WTC11 (cell line): ENCODE measurements around the gene PRKACA. TPM values are rescaled to one million over a fixed set of nuclear protein-coding genes. Genes with fewer than 3 reads are reported as not detected.

Experiments used
- ATAC-seq: fragments of 200-7000 bp; cut with Tn5 transposase; 2 replicates; pipeline ENCODE4 v1.10.0; 2021; ENCODE audit warnings: mild to moderate bottlenecking, moderate library complexity
- CTCF ChIA-PET: fragments of 300-600 bp; sonication (Branson Sonifier 250); formaldehyde crosslinking; loops from one replicate; lab custom pipeline; 2021; ENCODE audit warnings: antibody characterized with exemption; lab: Charles Lee
- POLR2A ChIA-PET: fragments of 350-600 bp; sonication (Branson Sonifier 250); formaldehyde crosslinking; loops from one replicate; lab custom pipeline; 2021; ENCODE audit warnings: antibody characterized with exemption; lab: Charles Lee
- DNase-seq: peaks from one replicate; pipeline ENCODE4 v3.0.0; 2021; ENCODE audit warnings: low spot score
- H3K27ac Mint-ChIP-seq: 2 replicates; pipeline ENCODE4 v1.8.0; 2021; ENCODE audit warnings: mixed read lengths
- H3K27me3 Mint-ChIP-seq: 2 replicates; pipeline ENCODE4 v1.8.0; 2021; ENCODE audit warnings: low read depth, mild to moderate bottlenecking, moderate library complexity, mixed read lengths
- H3K36me3 Mint-ChIP-seq: 2 replicates; pipeline ENCODE4 v1.8.0; 2021; ENCODE audit warnings: mixed read lengths
- H3K4me1 Mint-ChIP-seq: 2 replicates; pipeline ENCODE4 v1.8.0; 2022; ENCODE audit warnings: mixed read lengths
- H3K4me3 Mint-ChIP-seq: 2 replicates; pipeline ENCODE4 v1.8.0; 2021; ENCODE audit warnings: mild to moderate bottlenecking, moderate library complexity, mixed read lengths
- H3K9me3 Mint-ChIP-seq: 2 replicates; pipeline ENCODE4 v1.8.0; 2021; ENCODE audit warnings: mixed read lengths
- ATF1 ChIP-seq: sonication (generic); formaldehyde crosslinking; IDR thresholded peaks from 2 replicates; pipeline ENCODE4 v1.8.1; 2023; ENCODE audit warnings: mild to moderate bottlenecking, moderate library complexity, missing genetic modification reagents
- CBFB ChIP-seq: sonication (generic); formaldehyde crosslinking; IDR thresholded peaks from 2 replicates; pipeline ENCODE4 v1.8.1; 2022; ENCODE audit warnings: mild to moderate bottlenecking, low read depth, missing genetic modification reagents
- CREB1 ChIP-seq: sonication (generic); formaldehyde crosslinking; IDR thresholded peaks from 2 replicates; pipeline ENCODE4 v1.8.0; 2023; ENCODE audit warnings: mild to moderate bottlenecking, missing genetic modification reagents
- ESRRA ChIP-seq: sonication (generic); formaldehyde crosslinking; IDR thresholded peaks from 2 replicates; pipeline ENCODE4 v1.8.1; 2022; ENCODE audit warnings: mild to moderate bottlenecking, missing genetic modification reagents, borderline replicate concordance
- FOXJ3 ChIP-seq: sonication (generic); formaldehyde crosslinking; IDR thresholded peaks from 2 replicates; pipeline ENCODE4 v1.9.0; 2021; ENCODE audit warnings: missing genetic modification reagents, mild to moderate bottlenecking, borderline replicate concordance
- FOXK1 ChIP-seq: sonication (generic); formaldehyde crosslinking; IDR thresholded peaks from 2 replicates; pipeline ENCODE4 v1.8.0; 2022; ENCODE audit warnings: mild to moderate bottlenecking, moderate library complexity, missing genetic modification reagents
- GABPB1 ChIP-seq: sonication (generic); formaldehyde crosslinking; IDR thresholded peaks from 2 replicates; pipeline ENCODE4 v1.8.1; 2023; ENCODE audit warnings: mild to moderate bottlenecking, missing genetic modification reagents
- HMGA2 ChIP-seq: fragments of 250-450 bp; sonication (Bioruptor Pico); IDR thresholded peaks from 2 replicates; pipeline ENCODE4 v1.4.0; 2021; ENCODE audit warnings: mild to moderate bottlenecking, moderate library complexity
- IRF2 ChIP-seq: sonication (generic); formaldehyde crosslinking; IDR thresholded peaks from 2 replicates; pipeline ENCODE4 v1.8.0; 2022; ENCODE audit warnings: low read depth, missing genetic modification reagents, borderline replicate concordance
- JUN ChIP-seq: sonication (generic); formaldehyde crosslinking; IDR thresholded peaks from 2 replicates; pipeline ENCODE4 v1.8.0; 2023; ENCODE audit warnings: mild to moderate bottlenecking, missing genetic modification reagents
- MYBL2 ChIP-seq: sonication (generic); formaldehyde crosslinking; IDR thresholded peaks from 2 replicates; pipeline ENCODE4 v1.8.1; 2023; ENCODE audit warnings: mild to moderate bottlenecking, moderate library complexity, missing genetic modification reagents
- NR1H2 ChIP-seq: sonication (generic); formaldehyde crosslinking; IDR thresholded peaks from 2 replicates; pipeline ENCODE4 v1.9.0; 2021; ENCODE audit warnings: mild to moderate bottlenecking, moderate library complexity, missing genetic modification reagents
- PRRX2 ChIP-seq: fragments of 250-450 bp; sonication (Bioruptor Pico); IDR thresholded peaks from 2 replicates; pipeline ENCODE4 v1.8.0; 2021; ENCODE audit warnings: mild to moderate bottlenecking
- RELA ChIP-seq: sonication (generic); formaldehyde crosslinking; IDR thresholded peaks from 2 replicates; pipeline ENCODE4 v1.8.1; 2022; ENCODE audit warnings: missing genetic modification reagents, mild to moderate bottlenecking, borderline replicate concordance
- SMAD4 ChIP-seq: sonication (generic); formaldehyde crosslinking; IDR thresholded peaks from 2 replicates; pipeline ENCODE4 v1.8.0; 2022; ENCODE audit warnings: mild to moderate bottlenecking, missing genetic modification reagents
- SP1 ChIP-seq: sonication (generic); formaldehyde crosslinking; conservative IDR thresholded peaks from 2 replicates; pipeline ENCODE4 v1.8.1; 2022; ENCODE audit warnings: missing genetic modification reagents
- TEAD1 ChIP-seq: sonication (generic); formaldehyde crosslinking; IDR thresholded peaks from 2 replicates; pipeline ENCODE4 v1.8.0; 2022; ENCODE audit warnings: mild to moderate bottlenecking, missing genetic modification reagents
- ZNF121 ChIP-seq: sonication (generic); formaldehyde crosslinking; IDR thresholded peaks from 2 replicates; pipeline ENCODE4 v1.8.0; 2023; ENCODE audit warnings: missing genetic modification reagents
- ZNF138 ChIP-seq: sonication (generic); formaldehyde crosslinking; conservative IDR thresholded peaks from 2 replicates; pipeline ENCODE4 v1.8.1; 2022; ENCODE audit warnings: mild to moderate bottlenecking, moderate library complexity, missing genetic modification reagents
- ZNF232 ChIP-seq: sonication (generic); formaldehyde crosslinking; IDR thresholded peaks from 2 replicates; pipeline ENCODE4 v1.8.0; 2022; ENCODE audit warnings: mild to moderate bottlenecking, missing genetic modification reagents
- ZNF423 ChIP-seq: fragments of 250-450 bp; sonication (Bioruptor Pico); IDR thresholded peaks from 2 replicates; pipeline ENCODE4 v2.1.2; 2022; ENCODE audit warnings: mild to moderate bottlenecking, moderate library complexity
- ZNF671 ChIP-seq: fragments of 250-450 bp; sonication (Bioruptor Pico); IDR thresholded peaks from 2 replicates; pipeline ENCODE4 v1.8.0; 2021; ENCODE audit warnings: mild to moderate bottlenecking
- total RNA-seq: library from RNA; stranded (reverse); gene quantifications from 3 replicates; pipeline ENCODE4 v1.2.3, GENCODE V29; 2021
- TF ChIP-seq, protein P1 (sequence below): sonication (generic); formaldehyde crosslinking; conservative IDR thresholded peaks from 2 replicates; pipeline ENCODE4 v1.8.1; 2022; ENCODE audit warnings: mild to moderate bottlenecking, missing genetic modification reagents
- TF ChIP-seq, protein P2 (sequence below): sonication (generic); formaldehyde crosslinking; IDR thresholded peaks from 2 replicates; pipeline ENCODE4 v1.8.1; 2022; ENCODE audit warnings: low read depth, mild to moderate bottlenecking, moderate library complexity, missing genetic modification reagents, borderline replicate concordance
- TF ChIP-seq, protein P3 (sequence below): sonication (generic); formaldehyde crosslinking; IDR thresholded peaks from 2 replicates; pipeline ENCODE4 v1.8.1; 2023; ENCODE audit warnings: mild to moderate bottlenecking, missing genetic modification reagents
- TF ChIP-seq, protein P4 (sequence below): fragments of 250-450 bp; sonication (Bioruptor Pico); IDR thresholded peaks from 2 replicates; pipeline ENCODE4 v1.9.0; 2021; ENCODE audit warnings: mild to moderate bottlenecking, borderline replicate concordance
- TF ChIP-seq, protein P5 (sequence below): sonication (generic); formaldehyde crosslinking; IDR thresholded peaks from 2 replicates; pipeline ENCODE4 v1.8.0; 2022; ENCODE audit warnings: mild to moderate bottlenecking, missing genetic modification reagents

PRKACA gene
- total RNA-seq, 1 experiment from 2014 or later = 37.8 TPM

DNA sequence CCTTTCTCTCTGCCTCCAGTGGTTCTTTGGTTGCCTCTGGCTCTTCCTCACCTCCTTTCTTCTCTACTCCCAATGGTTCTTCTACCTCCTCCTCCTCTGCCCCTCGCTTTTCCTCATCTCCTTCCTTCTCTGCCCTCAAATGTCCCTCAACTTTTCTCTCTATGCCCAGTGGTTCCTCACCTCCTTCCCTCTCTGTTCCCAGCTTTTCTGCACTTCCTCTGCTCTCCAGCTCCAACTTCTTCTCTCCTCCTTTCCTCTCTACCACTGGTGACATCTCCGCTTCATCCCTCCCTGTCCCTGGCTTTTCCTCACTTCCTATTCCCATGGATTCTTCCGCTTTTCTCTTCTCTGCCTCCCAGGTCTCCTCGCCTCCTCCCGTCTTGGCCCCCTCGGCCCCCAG, 63.5 kb downstream of the PRKACA start:
- Mint-ChIP-seq H3K4me1 (peaks cover 11% of the 10 kb centered on the region), H3K27me3 (peaks cover 23% of the 10 kb centered on the region), H3K27ac (no peak overlapping the region), H3K9me3 (no peaks in the 10 kb centered on the region), H3K4me3 (no peak overlapping the region), H3K36me3 (peaks cover 10% of the 10 kb centered on the region)
- CTCF ChIA-PET = interaction anchor here (0.9 to 1.3 kb wide), 4 partner anchors 11 to 101 kb away, joined by 3 to 4 read pairs (median 4); partner anchors contain the start of genes MISP3 and RLN3
- DNase-seq (no peak), ATAC-seq (no peak)
- no peak for TF ChIP-seq FOXJ3 (CRISPR knock-in tag)
- TF ChIP-seq CBFB = no peak
- no peak for TF ChIP-seq GABPB1 (CRISPR knock-in tag)
- TF ChIP-seq ZNF423 = no peak
- no peak for TF ChIP-seq PRRX2
- no peak for TF ChIP-seq MYBL2 (CRISPR knock-in tag)
- no peak for TF ChIP-seq ESRRA (CRISPR knock-in tag)
- TF ChIP-seq, protein P1, sequence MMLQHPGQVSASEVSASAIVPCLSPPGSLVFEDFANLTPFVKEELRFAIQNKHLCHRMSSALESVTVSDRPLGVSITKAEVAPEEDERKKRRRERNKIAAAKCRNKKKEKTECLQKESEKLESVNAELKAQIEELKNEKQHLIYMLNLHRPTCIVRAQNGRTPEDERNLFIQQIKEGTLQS (CRISPR knock-in tag) = no peak
- no peak for TF ChIP-seq TEAD1 (CRISPR knock-in tag)
- no peak for TF ChIP-seq ZNF671 (CRISPR knock-in tag)
- POLR2A ChIA-PET = no interaction called here

DNA sequence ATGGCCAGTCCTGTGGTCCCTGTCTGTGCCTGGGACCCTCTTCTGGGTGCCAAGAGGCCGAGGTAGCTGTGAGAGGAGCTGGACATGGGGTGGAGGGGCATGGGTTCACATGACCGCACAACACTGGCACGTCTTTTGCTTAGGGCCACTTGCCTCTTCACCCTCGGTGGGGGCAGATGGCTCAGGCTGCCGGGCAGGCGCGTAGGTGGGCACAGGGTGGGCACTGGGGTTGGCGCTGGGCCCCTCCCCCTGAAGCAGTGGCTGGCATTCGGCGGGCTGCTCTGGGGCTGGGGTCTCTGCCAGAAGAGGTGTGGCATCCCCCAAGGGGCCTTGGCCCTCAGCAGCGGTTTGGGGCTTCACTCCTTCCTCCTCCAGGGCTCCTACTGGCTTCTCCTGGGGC, 64.1 kb downstream of the PRKACA start:
- Mint-ChIP-seq H3K27me3 (peaks cover 17% of the 10 kb centered on the region), H3K4me3 (no peak overlapping the region), H3K27ac (no peak overlapping the region), H3K9me3 (no peaks in the 10 kb centered on the region), H3K4me1 (peaks cover 7% of the 10 kb centered on the region), H3K36me3 (peaks cover 10% of the 10 kb centered on the region)
- ATAC-seq = no peak
- DNase-seq = no peak
- TF ChIP-seq ATF1 (no peak), ESRRA (CRISPR knock-in tag) (no peak), NR1H2 (CRISPR knock-in tag) (no peak), ZNF121 (CRISPR knock-in tag) (no peak), FOXK1 (CRISPR knock-in tag) (no peak)
- TF ChIP-seq, protein P2, sequence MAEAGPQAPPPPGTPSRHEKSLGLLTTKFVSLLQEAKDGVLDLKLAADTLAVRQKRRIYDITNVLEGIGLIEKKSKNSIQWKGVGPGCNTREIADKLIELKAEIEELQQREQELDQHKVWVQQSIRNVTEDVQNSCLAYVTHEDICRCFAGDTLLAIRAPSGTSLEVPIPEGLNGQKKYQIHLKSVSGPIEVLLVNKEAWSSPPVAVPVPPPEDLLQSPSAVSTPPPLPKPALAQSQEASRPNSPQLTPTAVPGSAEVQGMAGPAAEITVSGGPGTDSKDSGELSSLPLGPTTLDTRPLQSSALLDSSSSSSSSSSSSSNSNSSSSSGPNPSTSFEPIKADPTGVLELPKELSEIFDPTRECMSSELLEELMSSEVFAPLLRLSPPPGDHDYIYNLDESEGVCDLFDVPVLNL = no peak
- POLR2A ChIA-PET = no interaction called here
- CTCF ChIA-PET = interaction anchor here (0.9 to 1.2 kb wide), 2 partner anchors 19 to 31 kb away, joined by 3 to 5 read pairs; partner anchors contain the start of gene MISP3

DNA sequence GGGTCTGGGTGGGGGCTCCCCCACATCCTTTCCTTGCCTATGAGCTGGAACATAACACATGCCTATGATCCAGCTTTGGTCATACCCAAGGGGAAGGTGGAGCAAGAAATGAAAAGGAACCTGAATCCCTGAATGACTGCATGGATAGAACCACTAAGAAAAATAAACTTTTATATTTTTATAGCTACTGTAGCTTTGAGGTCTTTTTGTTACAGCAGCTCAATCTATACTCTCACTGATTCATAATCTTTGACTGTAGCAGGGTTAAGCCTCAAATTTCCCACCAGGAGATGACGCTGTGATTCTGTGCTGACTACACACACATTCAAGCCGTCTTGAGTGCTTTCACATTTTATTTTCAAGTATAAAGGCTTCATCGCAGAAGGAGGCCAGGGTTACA, 64.5 kb downstream of the PRKACA start:
- POLR2A ChIA-PET = no interaction called here
- DNase-seq = no peak
- CTCF ChIA-PET = interaction anchor here (0.6 to 0.9 kb wide), 2 partner anchors 31 to 67 kb away, joined by 3 to 5 read pairs; no protein-coding TSS in a partner anchor

DNA sequence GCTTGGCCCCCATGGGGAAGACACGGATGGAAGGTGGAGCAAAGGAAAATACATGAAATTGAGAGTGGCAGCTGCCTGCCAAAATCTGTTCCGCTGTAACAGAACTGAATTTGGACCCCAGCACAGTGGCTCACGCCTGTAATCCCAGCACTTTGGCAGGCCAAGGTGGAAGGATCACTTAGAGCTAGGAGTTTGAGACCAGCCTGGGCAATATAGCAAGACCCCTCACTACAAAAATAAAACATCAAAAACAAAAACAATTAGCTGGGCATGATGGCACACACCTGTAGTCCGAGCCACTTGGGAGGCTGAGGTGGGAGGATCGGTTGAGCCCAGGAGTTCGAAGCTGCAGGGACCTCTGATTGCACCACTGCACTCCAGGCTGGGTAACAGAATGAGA, 65.1 kb downstream of the PRKACA start:
- ChIA-PET CTCF (interaction anchor here (0.6 to 0.9 kb wide), 2 partner anchors 30 to 67 kb away, joined by 3 to 5 read pairs; no protein-coding TSS in a partner anchor), POLR2A (no interaction called here)
- H3K27me3 Mint-ChIP-seq = peaks cover 7% of the 10 kb centered on the region; the same call in 1 of the 2 replicates
- H3K4me1 Mint-ChIP-seq = peaks cover 3% of the 10 kb centered on the region; the same call in 1 of the 2 replicates
- no peaks in the 10 kb centered on the region for H3K9me3 Mint-ChIP-seq
- no peak for DNase-seq
- ATAC-seq = no peak
- no peak overlapping the region for H3K4me3 Mint-ChIP-seq
- peaks cover 10% of the 10 kb centered on the region for H3K36me3 Mint-ChIP-seq
- H3K27ac Mint-ChIP-seq = no peak overlapping the region
- no peak for TF ChIP-seq SMAD4
- TF ChIP-seq ZNF232 (CRISPR knock-in tag) = no peak
- no peak for TF ChIP-seq CREB1 (CRISPR knock-in tag)
- no peak for TF ChIP-seq RELA (CRISPR knock-in tag)
- TF ChIP-seq, protein P3, sequence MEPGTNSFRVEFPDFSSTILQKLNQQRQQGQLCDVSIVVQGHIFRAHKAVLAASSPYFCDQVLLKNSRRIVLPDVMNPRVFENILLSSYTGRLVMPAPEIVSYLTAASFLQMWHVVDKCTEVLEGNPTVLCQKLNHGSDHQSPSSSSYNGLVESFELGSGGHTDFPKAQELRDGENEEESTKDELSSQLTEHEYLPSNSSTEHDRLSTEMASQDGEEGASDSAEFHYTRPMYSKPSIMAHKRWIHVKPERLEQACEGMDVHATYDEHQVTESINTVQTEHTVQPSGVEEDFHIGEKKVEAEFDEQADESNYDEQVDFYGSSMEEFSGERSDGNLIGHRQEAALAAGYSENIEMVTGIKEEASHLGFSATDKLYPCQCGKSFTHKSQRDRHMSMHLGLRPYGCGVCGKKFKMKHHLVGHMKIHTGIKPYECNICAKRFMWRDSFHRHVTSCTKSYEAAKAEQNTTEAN (CRISPR knock-in tag) = no peak
- TF ChIP-seq, protein P4, sequence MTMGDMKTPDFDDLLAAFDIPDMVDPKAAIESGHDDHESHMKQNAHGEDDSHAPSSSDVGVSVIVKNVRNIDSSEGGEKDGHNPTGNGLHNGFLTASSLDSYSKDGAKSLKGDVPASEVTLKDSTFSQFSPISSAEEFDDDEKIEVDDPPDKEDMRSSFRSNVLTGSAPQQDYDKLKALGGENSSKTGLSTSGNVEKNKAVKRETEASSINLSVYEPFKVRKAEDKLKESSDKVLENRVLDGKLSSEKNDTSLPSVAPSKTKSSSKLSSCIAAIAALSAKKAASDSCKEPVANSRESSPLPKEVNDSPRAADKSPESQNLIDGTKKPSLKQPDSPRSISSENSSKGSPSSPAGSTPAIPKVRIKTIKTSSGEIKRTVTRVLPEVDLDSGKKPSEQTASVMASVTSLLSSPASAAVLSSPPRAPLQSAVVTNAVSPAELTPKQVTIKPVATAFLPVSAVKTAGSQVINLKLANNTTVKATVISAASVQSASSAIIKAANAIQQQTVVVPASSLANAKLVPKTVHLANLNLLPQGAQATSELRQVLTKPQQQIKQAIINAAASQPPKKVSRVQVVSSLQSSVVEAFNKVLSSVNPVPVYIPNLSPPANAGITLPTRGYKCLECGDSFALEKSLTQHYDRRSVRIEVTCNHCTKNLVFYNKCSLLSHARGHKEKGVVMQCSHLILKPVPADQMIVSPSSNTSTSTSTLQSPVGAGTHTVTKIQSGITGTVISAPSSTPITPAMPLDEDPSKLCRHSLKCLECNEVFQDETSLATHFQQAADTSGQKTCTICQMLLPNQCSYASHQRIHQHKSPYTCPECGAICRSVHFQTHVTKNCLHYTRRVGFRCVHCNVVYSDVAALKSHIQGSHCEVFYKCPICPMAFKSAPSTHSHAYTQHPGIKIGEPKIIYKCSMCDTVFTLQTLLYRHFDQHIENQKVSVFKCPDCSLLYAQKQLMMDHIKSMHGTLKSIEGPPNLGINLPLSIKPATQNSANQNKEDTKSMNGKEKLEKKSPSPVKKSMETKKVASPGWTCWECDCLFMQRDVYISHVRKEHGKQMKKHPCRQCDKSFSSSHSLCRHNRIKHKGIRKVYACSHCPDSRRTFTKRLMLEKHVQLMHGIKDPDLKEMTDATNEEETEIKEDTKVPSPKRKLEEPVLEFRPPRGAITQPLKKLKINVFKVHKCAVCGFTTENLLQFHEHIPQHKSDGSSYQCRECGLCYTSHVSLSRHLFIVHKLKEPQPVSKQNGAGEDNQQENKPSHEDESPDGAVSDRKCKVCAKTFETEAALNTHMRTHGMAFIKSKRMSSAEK = no peak

More for the DNA sequence above, 64.5 kb downstream of the PRKACA start:
- Mint-ChIP-seq H3K4me3 (no peak overlapping the region), H3K36me3 (peaks cover 10% of the 10 kb centered on the region), H3K9me3 (no peaks in the 10 kb centered on the region), H3K27me3 (peaks cover 12% of the 10 kb centered on the region), H3K4me1 (peaks cover 3% of the 10 kb centered on the region; the same call in 1 of the 2 replicates), H3K27ac (no peak overlapping the region)
- no peak for TF ChIP-seq JUN (CRISPR knock-in tag)
- TF ChIP-seq, protein P5, sequence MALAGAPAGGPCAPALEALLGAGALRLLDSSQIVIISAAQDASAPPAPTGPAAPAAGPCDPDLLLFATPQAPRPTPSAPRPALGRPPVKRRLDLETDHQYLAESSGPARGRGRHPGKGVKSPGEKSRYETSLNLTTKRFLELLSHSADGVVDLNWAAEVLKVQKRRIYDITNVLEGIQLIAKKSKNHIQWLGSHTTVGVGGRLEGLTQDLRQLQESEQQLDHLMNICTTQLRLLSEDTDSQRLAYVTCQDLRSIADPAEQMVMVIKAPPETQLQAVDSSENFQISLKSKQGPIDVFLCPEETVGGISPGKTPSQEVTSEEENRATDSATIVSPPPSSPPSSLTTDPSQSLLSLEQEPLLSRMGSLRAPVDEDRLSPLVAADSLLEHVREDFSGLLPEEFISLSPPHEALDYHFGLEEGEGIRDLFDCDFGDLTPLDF (CRISPR knock-in tag) = no peak
- TF ChIP-seq TEAD1 (CRISPR knock-in tag) = no peak
- no peak for TF ChIP-seq SP1 (CRISPR knock-in tag)
- TF ChIP-seq ZNF138 (CRISPR knock-in tag) = no peak
- no peak for TF ChIP-seq HMGA2 (CRISPR knock-in tag)
- no peak for TF ChIP-seq IRF2 (CRISPR knock-in tag)
- ATAC-seq = no peak
